ENCODE results near the gene TMEM235.

Gene TMEM235

DNA sequence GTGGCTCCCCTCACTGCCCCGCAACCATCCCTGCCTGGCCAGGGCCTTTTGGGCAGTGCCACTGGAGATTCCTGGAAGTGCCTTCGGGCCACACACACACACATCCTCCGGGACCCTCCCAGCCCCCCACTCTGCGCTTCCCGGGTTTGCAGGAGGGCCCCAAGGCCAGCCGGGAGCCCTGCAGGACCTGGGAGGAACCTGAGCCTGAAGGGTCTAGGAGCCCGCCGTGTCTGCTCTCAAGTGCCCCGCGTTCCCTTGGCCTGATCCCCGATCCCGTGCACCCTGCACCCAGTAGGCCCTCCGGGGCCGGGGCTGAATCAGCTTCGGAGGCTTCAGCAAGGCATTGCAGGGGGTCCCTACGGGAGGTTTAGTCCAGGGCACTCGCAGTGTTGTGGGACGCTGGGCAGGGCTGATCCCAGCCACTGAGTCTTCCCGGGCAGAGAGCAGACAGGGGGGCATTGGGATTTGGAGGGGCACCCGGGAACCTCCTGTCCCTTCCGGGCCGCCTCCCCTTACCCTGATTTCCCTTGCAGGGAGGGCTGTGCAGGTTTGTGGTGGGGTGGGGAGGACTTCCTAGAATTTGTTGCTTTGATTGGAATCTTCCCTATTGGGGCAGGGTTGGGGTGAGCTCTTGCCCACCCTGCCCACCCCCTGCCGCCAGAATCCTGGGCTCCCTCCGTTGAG is 36.9 kb downstream of the TMEM235 start:
- ATAC-seq (no peak), DNase-seq (ENCODE audit: low spot score in 2 of 2) (no peak)
- Mint-ChIP-seq H3K27ac (no peak overlapping the region), H3K4me3 (no peak overlapping the region), H3K36me3 (no peaks in the 10 kb centered on the region), H3K9me3 (no peaks in the 10 kb centered on the region), H3K4me1 (no peaks in the 10 kb centered on the region)

DNA sequence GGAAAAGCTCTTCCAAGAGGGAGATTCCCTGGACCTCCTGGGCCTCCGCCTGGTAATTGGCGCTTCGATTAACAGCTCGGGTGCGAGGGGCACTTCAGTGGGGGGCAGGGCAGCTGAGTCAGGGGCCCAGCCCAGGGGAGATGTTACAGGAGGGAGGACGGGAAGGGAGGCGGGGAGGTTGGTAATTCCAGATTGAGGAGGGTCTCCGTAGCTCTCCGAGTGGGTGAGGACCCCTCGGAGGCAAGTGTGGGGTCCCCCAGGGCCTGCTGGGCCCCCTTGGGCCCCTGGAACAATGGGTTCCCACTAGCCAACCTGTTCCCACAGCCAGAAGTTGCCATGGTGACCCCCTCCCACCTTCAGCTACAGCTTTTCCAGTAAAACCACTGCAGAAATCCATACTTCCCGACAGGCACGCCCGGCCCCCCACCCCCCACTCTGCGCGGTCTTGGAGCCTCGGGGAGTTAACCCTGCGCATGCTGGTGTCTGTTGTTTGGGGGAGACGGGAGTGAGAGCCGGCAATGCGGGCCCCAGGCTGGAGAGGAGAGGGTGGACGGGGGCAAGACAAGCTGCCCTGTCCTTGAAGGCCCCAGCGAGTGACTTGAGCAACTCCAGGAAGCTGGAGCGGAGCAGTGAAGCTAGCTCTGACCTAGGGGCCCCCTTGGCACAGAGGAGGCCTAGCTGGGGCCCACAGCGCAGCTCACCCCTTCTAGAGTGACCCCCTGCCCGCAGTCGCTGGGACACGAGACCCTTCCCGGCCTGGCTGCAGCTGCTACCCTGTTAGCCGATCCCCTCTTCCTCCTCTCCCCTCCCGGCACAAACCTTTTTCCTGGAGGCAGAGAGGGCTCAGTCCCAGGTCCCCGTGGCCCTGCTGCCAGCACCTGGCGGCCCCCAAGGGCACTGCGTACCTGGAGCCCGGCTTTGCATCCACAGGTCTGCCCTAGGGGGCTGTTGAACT is 37.8 kb downstream of the TMEM235 start:
- ATAC-seq = no peak
- Mint-ChIP-seq H3K27ac (no peak overlapping the region), H3K36me3 (no peaks in the 10 kb centered on the region), H3K4me3 (no peak overlapping the region), H3K4me1 (no peaks in the 10 kb centered on the region), H3K9me3 (no peaks in the 10 kb centered on the region)
- no peak for DNase-seq (ENCODE audit: low spot score in 2 of 2)

DNA sequence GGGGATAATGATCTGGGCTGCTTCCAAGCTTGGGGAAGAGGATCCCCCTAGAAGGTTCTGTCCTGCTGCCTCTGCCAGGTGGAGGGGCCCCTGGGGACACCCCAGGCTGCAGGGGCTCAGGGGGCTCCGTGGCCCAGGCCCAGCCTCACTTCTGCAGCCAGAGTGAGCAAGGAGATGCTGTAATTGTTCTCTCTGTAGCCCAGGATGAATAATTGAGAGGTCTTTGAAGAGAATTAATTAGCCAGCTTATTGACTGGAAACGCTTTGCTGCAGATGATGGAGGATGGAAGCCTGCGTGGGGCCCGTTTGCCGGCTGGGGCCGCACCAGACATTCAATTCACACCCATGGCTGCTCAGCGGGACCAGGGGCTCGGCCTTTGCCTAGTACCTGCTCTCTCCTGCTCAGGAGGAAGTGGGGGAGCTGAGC is 38.5 kb downstream of the TMEM235 start:
- Mint-ChIP-seq H3K4me3 (no peak overlapping the region), H3K9me3 (no peaks in the 10 kb centered on the region), H3K27ac (no peak overlapping the region), H3K36me3 (no peaks in the 10 kb centered on the region), H3K4me1 (no peaks in the 10 kb centered on the region)
- DNase-seq (ENCODE audit: low spot score in 2 of 2) (no peak), ATAC-seq (no peak)

DNA sequence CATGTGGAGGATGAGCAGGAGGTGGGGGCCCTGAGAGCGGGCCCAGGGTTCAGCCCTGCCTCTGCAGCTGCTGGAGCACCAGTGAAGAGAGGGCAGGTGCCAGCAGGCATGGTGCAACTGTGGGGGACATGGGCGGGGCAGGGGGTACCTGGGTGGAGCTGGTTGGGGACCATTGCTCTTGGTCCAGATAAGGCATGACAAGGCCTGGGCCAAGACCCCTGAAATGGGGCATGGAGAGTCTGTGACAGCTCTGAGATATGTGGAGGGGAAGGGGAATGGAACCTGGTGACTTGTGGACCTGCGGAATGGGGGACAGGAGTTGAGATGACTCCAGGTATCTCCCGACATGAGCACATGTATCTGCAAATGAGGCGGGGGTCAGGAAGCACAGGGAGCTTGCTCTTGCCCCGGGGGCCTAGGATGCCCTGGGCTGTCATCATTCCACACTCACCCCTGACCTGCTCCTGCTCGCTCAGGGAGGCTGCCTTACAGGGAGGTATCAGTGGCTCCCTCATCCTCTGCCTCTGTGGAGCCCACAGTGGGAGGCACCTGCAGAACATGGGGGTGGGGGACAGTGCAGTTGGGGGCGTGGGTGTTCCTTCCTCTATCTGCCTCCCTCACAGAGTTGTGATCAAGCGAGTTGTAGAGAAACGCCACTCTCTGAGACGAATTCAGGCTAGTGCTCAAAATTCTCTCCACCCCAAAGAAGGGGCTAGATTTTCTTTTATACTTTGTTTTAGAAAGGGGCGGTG is 40.2 kb downstream of the TMEM235 start:
- DNase-seq (ENCODE audit: low spot score in 2 of 2) (no peak), ATAC-seq (no peak)
- Mint-ChIP-seq H3K9me3 (no peaks in the 10 kb centered on the region), H3K4me3 (no peak overlapping the region), H3K27ac (no peak overlapping the region), H3K36me3 (no peaks in the 10 kb centered on the region), H3K4me1 (no peaks in the 10 kb centered on the region)

DNA sequence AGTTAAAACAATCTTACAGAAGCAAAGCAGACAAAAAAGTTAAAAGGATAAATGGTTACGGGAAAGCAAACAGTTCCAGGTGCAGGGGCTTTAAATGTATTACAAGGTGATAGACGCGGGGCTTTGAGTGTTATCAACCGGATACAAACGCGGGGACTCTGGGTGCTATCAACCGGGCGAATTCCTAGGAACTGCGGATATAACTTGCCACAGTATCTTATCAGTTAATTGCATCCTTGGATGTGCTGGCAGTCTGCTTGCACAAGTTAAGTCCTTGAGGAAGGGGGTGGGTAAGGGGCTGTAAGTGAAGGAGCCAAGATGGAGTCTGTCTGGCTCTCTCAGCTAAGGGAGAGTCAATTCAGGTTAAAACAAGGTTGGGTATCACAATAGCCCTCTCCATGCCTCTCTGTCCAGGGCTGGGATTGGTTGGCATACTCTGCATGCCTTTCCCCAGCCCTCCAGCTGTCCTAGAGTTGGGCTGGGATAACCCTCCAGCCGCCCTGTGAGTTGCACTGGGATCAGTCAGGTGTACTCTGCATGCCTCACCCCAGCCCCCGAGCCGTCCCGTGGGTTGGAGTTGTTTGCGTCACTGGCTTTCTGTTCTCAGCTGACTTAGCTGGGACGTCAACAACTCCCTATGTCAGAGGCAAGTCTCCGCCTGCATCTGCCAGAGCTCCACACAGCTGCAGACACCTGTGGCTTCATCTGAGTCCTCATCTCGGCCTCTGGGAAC is 40.9 kb downstream of the TMEM235 start:
- H3K9me3 Mint-ChIP-seq = no peaks in the 10 kb centered on the region
- no peak for DNase-seq (ENCODE audit: low spot score in 2 of 2)
- ATAC-seq = peak; percentile 66
- H3K27ac Mint-ChIP-seq = no peak overlapping the region
- H3K36me3 Mint-ChIP-seq = no peaks in the 10 kb centered on the region
- no peaks in the 10 kb centered on the region for H3K4me1 Mint-ChIP-seq
- H3K4me3 Mint-ChIP-seq = no peak overlapping the region

DNA sequence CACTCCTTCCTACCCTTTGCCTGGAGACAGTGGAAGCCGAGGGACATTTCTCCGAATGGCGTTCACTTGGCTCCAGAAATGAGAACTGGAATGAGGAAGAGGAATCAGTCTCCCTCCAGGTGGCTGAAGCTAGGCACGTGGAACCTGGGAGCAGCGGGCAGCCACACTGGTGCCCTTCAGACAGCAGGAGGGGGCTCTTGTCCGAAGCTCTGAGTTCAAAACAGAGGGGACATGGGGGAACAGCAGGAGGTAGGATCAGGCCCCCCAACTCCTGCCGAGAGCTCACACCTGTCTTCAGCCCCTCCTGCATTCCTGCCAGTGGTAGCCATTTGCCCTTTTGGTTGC is 41.5 kb downstream of the TMEM235 start:
- H3K9me3 Mint-ChIP-seq = no peaks in the 10 kb centered on the region
- no peak overlapping the region for H3K27ac Mint-ChIP-seq
- H3K4me1 Mint-ChIP-seq = no peaks in the 10 kb centered on the region
- ATAC-seq (no peak), DNase-seq (ENCODE audit: low spot score in 2 of 2) (no peak)
- H3K4me3 Mint-ChIP-seq = no peak overlapping the region
- no peaks in the 10 kb centered on the region for H3K36me3 Mint-ChIP-seq

DNA sequence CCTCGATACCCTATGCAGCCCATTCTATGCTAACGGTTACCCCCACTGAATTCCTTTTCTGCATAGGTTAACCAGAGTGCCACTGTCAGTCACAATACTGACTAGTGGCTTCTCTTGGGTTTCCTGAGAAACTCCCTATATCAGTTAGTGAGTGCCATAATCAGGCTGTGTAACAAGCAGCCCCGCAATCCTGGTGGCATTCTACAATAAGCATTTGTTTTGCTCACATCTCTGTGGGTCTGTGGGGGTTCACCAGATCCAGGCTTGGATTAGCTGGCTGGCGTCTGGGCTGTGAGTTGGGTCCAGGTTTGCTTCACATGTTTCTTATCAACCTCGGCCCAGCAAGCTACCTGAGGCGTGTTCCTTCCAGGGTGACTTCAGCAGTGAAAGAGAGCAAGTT is 42.4 kb downstream of the TMEM235 start:
- Mint-ChIP-seq H3K9me3 (no peaks in the 10 kb centered on the region), H3K36me3 (no peaks in the 10 kb centered on the region), H3K4me3 (no peak overlapping the region), H3K4me1 (no peaks in the 10 kb centered on the region), H3K27ac (no peak overlapping the region)
- ATAC-seq = no peak
- no peak for DNase-seq (ENCODE audit: low spot score in 2 of 2)

DNA sequence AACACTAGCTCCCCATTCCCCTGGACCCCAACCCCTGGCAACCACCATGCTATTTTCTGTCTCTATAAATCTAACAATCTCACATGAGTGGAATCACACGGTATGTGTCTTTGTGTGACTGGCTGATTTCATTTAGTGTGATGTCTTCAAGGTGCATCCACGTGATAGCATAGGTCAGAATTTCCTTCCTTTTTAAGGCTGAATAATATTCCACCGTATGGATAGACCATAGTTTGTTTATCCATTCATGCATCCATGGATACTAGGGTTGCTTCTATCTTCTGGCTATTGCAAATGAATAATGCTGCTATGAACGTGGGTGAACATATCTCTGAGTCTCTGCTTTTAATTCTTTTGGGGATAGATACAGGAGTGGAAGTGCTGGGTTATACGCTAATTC is 43.9 kb downstream of the TMEM235 start:
- no peaks in the 10 kb centered on the region for H3K9me3 Mint-ChIP-seq
- peaks cover 7% of the 10 kb centered on the region for H3K4me1 Mint-ChIP-seq
- no peak overlapping the region for H3K27ac Mint-ChIP-seq
- H3K4me3 Mint-ChIP-seq = no peak overlapping the region
- DNase-seq (ENCODE audit: low spot score in 2 of 2) (no peak), ATAC-seq (no peak)
- H3K36me3 Mint-ChIP-seq = no peaks in the 10 kb centered on the region

DNA sequence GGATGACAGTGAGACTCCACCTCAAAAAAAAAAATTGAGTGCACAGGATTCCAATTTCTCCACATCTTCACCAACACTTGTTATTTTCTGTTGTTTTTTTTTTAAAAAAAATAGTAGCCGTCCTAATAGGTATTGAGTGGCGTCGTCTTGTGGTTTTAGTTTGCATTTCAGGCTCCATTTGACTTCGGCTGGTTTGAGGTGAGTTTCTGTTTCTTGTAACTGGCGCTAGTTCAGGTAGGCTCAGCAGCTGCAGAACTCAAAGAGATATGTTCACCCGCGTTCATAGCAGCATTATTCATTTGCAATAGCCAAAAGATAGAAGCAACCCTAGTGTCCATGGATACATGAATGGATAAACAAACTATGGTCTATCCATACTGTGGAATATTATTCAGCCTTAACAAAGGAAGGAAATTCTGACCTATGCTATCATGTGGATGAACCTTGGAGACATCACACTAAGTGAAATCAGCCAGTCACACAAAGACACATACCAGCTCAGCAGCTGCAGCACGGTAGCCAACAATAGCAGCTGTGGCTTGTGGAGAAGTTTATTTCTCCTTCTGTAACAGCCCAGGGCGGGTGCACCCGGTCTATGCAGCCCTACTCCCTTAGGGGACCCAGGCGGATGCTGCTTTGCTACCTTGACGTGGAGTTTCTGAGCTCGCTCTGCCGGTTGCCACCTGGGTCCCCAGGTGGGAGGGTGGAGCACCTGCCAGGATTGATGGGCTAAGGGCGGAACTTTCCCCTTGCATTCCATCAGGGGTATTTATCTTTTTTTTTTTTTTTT is 44.9 kb downstream of the TMEM235 start:
- Mint-ChIP-seq H3K4me1 (peaks cover 7% of the 10 kb centered on the region), H3K4me3 (no peak overlapping the region), H3K36me3 (no peaks in the 10 kb centered on the region), H3K27ac (no peak overlapping the region), H3K9me3 (no peaks in the 10 kb centered on the region)
- no peak for ATAC-seq
- DNase-seq (ENCODE audit: low spot score in 2 of 2) = no peak

DNA sequence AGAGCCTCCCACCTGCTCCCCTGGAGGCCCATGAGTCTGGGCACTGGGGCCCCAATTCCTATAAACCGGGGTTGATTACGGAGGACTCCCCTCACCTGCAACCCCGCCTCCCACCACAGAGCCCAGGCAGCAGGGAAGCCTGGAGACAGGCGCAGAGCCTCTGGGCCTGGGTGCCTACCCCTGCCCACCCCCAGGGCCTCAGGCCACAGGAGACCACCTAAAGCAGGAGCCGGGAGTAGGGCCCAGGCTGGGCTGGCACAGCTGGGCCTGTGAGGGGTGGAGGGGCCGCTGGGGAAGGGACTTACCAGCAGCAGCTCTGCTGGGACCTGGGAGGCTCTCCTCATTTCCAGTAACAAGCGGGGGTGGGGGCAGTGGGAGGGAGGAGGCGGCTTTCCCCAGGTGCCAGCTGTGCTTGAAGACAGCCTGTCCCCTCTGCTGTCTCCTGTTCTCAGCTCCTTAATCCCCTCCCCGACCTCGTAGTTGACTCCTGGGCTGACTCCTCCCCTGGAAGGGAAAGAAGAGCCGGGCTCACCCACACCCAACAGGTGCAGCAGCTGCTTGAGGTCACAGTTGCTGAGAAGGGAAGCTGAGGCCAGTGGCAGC is 46.8 kb downstream of the TMEM235 start:
- DNase-seq (ENCODE audit: low spot score in 2 of 2) = no peak
- peaks cover 7% of the 10 kb centered on the region for H3K4me1 Mint-ChIP-seq
- no peaks in the 10 kb centered on the region for H3K9me3 Mint-ChIP-seq
- H3K36me3 Mint-ChIP-seq = no peaks in the 10 kb centered on the region
- no peak overlapping the region for H3K27ac Mint-ChIP-seq
- H3K4me3 Mint-ChIP-seq = no peak overlapping the region
- peak; percentile 15 for ATAC-seq

DNA sequence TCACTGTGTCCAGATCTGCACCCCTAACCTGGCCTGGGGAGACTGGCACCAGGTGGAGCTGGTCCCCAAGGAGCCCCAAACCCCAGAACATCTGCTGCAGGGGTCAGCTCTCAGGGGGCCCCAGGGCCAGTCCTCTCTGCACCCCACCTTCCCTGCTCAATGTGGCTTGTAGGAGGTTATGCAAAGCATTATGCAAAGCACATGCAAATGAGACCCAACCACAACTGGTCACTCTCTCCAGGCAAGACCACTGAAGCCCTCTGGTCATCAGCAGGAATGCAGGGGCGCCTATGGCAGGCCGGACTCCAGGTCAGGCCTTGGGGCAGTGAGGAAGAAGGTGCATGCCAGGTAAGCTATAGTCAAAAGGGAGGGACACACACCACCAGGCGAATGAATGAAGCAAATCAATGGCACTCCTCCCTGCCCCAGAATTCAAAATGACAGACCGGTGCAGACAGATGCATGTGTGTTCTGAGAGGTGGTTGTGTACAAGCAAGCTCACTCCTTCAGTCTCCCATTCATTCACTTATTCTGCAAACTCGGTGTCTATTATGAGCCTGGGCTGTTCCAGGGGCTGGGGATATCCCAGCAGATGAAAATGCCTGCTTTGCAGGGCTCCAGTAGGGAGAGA is 48.0 kb downstream of the TMEM235 start:
- no peaks in the 10 kb centered on the region for H3K36me3 Mint-ChIP-seq
- H3K9me3 Mint-ChIP-seq = no peaks in the 10 kb centered on the region
- ATAC-seq = peak; percentile 8
- peak overlapping the region; percentile 15 for H3K27ac Mint-ChIP-seq
- DNase-seq (ENCODE audit: low spot score in 2 of 2) = no peak
- H3K4me3 Mint-ChIP-seq = no peak overlapping the region
- H3K4me1 Mint-ChIP-seq = peaks cover 7% of the 10 kb centered on the region

DNA sequence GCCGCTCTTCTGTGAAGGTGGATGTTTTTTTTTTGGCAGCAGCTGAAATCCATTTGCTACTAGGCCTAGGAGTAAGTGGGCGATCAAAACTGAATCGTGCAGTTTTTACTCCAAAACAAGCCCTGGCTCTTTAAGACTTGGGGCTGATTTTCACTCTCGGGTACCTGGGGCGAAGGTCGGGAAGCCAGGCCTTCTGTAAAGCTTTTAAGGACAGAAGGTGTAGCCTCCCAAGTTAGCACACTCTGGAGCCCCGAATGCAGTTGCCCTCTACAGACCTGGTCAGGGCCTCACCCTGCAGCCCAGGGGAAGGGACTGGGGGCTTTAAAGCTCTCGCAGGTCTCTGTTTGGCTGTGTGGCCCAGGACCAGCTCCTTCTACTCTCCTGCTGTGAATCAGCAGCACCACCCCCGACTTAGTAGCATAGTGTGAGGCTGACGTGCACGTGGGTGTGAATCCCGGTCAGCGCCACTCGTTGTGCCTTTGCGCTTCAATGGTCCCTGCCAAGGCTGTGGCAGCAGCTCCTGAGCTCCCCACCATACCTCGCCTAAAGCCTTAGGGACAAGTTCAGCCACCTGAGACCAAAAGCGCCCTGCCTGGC is 49.9 kb downstream of the TMEM235 start:
- no peaks in the 10 kb centered on the region for H3K36me3 Mint-ChIP-seq
- DNase-seq (ENCODE audit: low spot score in 2 of 2) (no peak), ATAC-seq (no peak)
- H3K9me3 Mint-ChIP-seq = no peaks in the 10 kb centered on the region
- no peak overlapping the region for H3K27ac Mint-ChIP-seq
- H3K4me3 Mint-ChIP-seq = no peak overlapping the region
- peaks cover 7% of the 10 kb centered on the region for H3K4me1 Mint-ChIP-seq

DNA sequence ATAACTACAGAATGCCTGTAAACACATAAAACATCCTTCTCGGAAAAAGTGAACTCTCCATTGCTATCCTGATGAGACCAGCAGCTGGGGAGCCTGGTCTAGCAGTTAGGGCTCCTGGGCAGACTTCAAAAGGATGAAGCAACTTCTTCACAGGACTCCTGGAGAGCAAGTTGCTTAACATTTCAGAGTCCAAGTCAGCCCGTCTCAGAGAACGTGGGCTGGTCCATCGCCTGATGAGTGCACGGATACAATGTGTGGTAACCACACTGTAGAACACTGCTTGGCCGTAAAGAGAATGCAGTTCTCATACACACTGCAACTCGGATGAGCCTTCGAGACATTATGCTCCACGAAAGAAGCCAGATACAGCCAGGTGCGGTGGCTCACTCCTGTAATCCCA is 52.7 kb downstream of the TMEM235 start:
- no peak overlapping the region for H3K27ac Mint-ChIP-seq
- H3K9me3 Mint-ChIP-seq = no peaks in the 10 kb centered on the region
- peaks cover 7% of the 10 kb centered on the region for H3K4me1 Mint-ChIP-seq
- DNase-seq (ENCODE audit: low spot score in 2 of 2) (no peak), ATAC-seq (no peak)
- no peak overlapping the region for H3K4me3 Mint-ChIP-seq
- H3K36me3 Mint-ChIP-seq = no peaks in the 10 kb centered on the region
